Measurements from ENCODE around the gene RPS21. TPM values are rescaled to one million over a fixed set of nuclear protein-coding genes. Genes with fewer than 3 reads are reported as not detected.
A peak's percentile ranks its signal among the peaks of the same experiment; 100 is the strongest.

Gene RPS21
- polyA plus RNA-seq, 1 of the 3 experiments (the other 2 are of a cell fraction): 16,625 TPM

- Histone ChIP-seq H3K27ac (ENCODE audit: low read depth in 2 of 2, low read length in 1 of 2) (peak overlapping the region in 1 of 2 experiments; percentile 51; a peak in 1 of 4 replicates), H3F3A (replicated peaks; ENCODE audit: insufficient read depth) (peaks cover 13% of the 10 kb centered on the region), H3K27me3 (ENCODE audit: insufficient read depth) (no peaks in the 10 kb centered on the region), H3K36me3 (replicated peaks in 1 of 2; ENCODE audit: control insufficient read depth in 1 of 2, insufficient read depth in 2 of 2, low read length in 1 of 2) (peaks cover 3 to 7% of the 10 kb centered on the region in 2 experiments), H3K79me2 (ENCODE audit: insufficient read depth) (peaks cover 16% of the 10 kb centered on the region; the same call in 1 of the 2 replicates), H3K9me3 (no peaks in the 10 kb centered on the region), H3K4me3 (ENCODE audit: low read depth in 2 of 2, low read length in 1 of 2) (no peak overlapping the region), H3K9ac (no peak overlapping the region), H4K20me1 (ENCODE audit: insufficient read depth) (peaks cover 4% of the 10 kb centered on the region; the same call in 1 of the 2 replicates), H3K9me2 (no peaks in the 10 kb centered on the region), H3K4me1 (ENCODE audit: control insufficient read depth in 1 of 2, insufficient read depth in 2 of 2, low read depth in 1 of 2, low read length in 1 of 2) (peaks cover 7 to 39% of the 10 kb centered on the region in 2 experiments; a peak in 1 of 4 replicates), H3K4me2 (no peak overlapping the region), H2AFZ (ENCODE audit: low read depth) (no peak overlapping the region)
- WGBS (ENCODE audit: low lambda C conversion rate): 80% methylated on average over 1 of the region's 15 CpGs
- CTCF ChIA-PET: no interaction called here
- POLR2A ChIA-PET: no interaction called here
- TF ChIP-seq YY1 (IDR thresholded peaks at IDR 0.05; ENCODE audit: low read depth) (no peak), MAX (IDR thresholded peaks at IDR 0.05; ENCODE audit: low read depth) (no peak), USF2 (IDR thresholded peaks at IDR 0.05; ENCODE audit: borderline replicate concordance, low read depth, low read length) (no peak), SMC3 (IDR thresholded peaks at IDR 0.05; ENCODE audit: low read depth, low read length) (no peak), NRF1 (IDR thresholded peaks at IDR 0.05; ENCODE audit: low read depth, low read length) (no peak), SIN3A (IDR thresholded peaks at IDR 0.05; ENCODE audit: borderline replicate concordance, low read depth, low read length) (no peak)
- no peak for DNase-seq
Observed at GRCh38 chr20:62377615-62378178, 9.2 kb upstream of the RPS21 start.

GRCh38 chr20:62378215-62378614, 8.7 kb upstream of the RPS21 start:
- no peak overlapping the region for H2AFZ ChIP-seq (ENCODE audit: low read depth)
- POLR2A ChIA-PET: interaction anchor here (1.1 kb wide), 1 partner anchor 8 kb away, joined by 4 read pairs; the partner anchor contains the start of gene RPS21

More at GRCh38 chr20:62378215-62378614, 8.7 kb upstream of the RPS21 start:
- peaks cover 20% of the 10 kb centered on the region; the same call in 1 of the 2 replicates for H3K79me2 ChIP-seq (ENCODE audit: insufficient read depth)
- peaks cover 3 to 7% of the 10 kb centered on the region in 2 experiments for H3K36me3 ChIP-seq (replicated peaks in 1 of 2; ENCODE audit: control insufficient read depth in 1 of 2, insufficient read depth in 2 of 2, low read length in 1 of 2)
- no peaks in the 10 kb centered on the region for H3K9me3 ChIP-seq
- WGBS (ENCODE audit: low lambda C conversion rate): 89% methylated on average over 9 of the region's 22 CpGs
- H3K4me2 ChIP-seq: no peak overlapping the region
- peaks cover 16% of the 10 kb centered on the region for H3F3A ChIP-seq (replicated peaks; ENCODE audit: insufficient read depth)
- no peaks in the 10 kb centered on the region for H3K9me2 ChIP-seq
- TF ChIP-seq POLR2AphosphoS5 (IDR thresholded peaks at IDR 0.05; ENCODE audit: low read depth, low read length) (no peak), MXI1 (IDR thresholded peaks at IDR 0.05; ENCODE audit: low read depth, low read length) (no peak), SIN3A (IDR thresholded peaks at IDR 0.05; ENCODE audit: borderline replicate concordance, low read depth, low read length) (no peak), REST (IDR thresholded peaks at IDR 0.05; ENCODE audit: low read depth, low read length) (no peak), TCF12 (IDR thresholded peaks at IDR 0.05) (no peak), SMC3 (IDR thresholded peaks at IDR 0.05; ENCODE audit: low read depth, low read length) (no peak), TEAD4 (IDR thresholded peaks at IDR 0.05; ENCODE audit: borderline replicate concordance, insufficient read depth) (no peak), MAX (IDR thresholded peaks at IDR 0.05; ENCODE audit: low read depth) (no peak), CHD2 (IDR thresholded peaks at IDR 0.05; ENCODE audit: low read length, partially characterized antibody) (no peak), RAD21 (IDR thresholded peaks at IDR 0.05; ENCODE audit: low read length) (no peak)
- no peak for DNase-seq
- H3K4me3 ChIP-seq (ENCODE audit: low read depth in 2 of 2, low read length in 1 of 2): no peak overlapping the region
- peaks cover 8% of the 10 kb centered on the region; the same call in 1 of the 2 replicates for H4K20me1 ChIP-seq (ENCODE audit: insufficient read depth)
- no peaks in the 10 kb centered on the region for H3K27me3 ChIP-seq (ENCODE audit: insufficient read depth)
- CTCF ChIA-PET: interaction anchor here (1.1 to 5.6 kb wide), 2 partner anchors 10 to 77 kb away, joined by 3 to 127 read pairs; partner anchors contain the start of gene LAMA5
- peaks cover 7 to 39% of the 10 kb centered on the region in 2 experiments; a peak in 1 of 4 replicates for H3K4me1 ChIP-seq (ENCODE audit: control insufficient read depth in 1 of 2, insufficient read depth in 2 of 2, low read depth in 1 of 2, low read length in 1 of 2)
- H3K27ac ChIP-seq (ENCODE audit: low read depth in 2 of 2, low read length in 1 of 2): peak overlapping the region in 1 of 2 experiments; percentile 14; a peak in 1 of 4 replicates
- H3K9ac ChIP-seq: no peak overlapping the region
